Fibroblast of mammary gland (primary cell): Measurements from ENCODE around the gene LCE3C.

Source experiments
- DNase-seq: peaks from one replicate; pipeline ENCODE4 v3.0.0-alpha.2; 2010; ENCODE audit warnings: low read depth
- H3K4me3 ChIP-seq: 2 replicates; pipeline ENCODE4 v1.5.1; 2011; ENCODE audit warnings: low read depth, mild to moderate bottlenecking, low read length, moderate library complexity; ENCODE audit not compliant: control insufficient read depth
- TF ChIP-seq, protein P1 (sequence below): conservative IDR thresholded peaks from 2 replicates; pipeline ENCODE4 v1.5.1; 2011; ENCODE audit warnings: low read depth, low read length, inconsistent platforms; ENCODE audit not compliant: control insufficient read depth, insufficient read depth

LCE3C gene

DNA sequence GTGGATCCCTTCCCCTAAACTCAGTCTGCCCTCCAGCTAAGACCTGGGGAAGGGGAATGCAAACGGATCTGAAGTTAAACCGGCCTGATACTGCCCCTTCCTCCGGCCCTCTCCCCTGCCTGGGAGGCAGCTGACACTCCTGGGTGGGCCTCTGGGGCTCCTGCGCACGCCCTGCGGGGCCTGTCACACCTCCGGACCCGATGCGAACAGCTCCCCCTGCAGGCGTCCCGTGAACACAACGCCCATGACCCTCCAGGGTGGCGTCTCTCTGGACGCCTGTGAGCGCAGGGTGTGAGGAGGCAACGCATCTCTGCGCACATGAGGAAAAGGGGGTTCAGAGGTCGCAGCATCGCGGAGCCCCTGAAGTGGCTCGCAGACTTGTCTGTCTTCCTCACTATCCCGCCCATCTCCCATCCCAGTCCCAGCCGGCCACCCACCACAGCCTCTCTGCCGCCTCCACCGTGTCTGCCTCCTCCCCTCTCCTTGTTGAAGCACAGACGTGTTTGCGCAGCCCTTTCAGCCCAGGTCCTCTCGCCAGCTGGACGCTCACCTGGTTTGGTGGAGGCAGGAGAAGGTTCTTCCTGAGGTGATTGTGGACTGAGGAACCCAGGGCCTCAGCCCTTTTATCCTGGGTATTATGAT is 23.3 kb downstream of the LCE3C start:
- no peak for DNase-seq
- TF ChIP-seq, protein P1, sequence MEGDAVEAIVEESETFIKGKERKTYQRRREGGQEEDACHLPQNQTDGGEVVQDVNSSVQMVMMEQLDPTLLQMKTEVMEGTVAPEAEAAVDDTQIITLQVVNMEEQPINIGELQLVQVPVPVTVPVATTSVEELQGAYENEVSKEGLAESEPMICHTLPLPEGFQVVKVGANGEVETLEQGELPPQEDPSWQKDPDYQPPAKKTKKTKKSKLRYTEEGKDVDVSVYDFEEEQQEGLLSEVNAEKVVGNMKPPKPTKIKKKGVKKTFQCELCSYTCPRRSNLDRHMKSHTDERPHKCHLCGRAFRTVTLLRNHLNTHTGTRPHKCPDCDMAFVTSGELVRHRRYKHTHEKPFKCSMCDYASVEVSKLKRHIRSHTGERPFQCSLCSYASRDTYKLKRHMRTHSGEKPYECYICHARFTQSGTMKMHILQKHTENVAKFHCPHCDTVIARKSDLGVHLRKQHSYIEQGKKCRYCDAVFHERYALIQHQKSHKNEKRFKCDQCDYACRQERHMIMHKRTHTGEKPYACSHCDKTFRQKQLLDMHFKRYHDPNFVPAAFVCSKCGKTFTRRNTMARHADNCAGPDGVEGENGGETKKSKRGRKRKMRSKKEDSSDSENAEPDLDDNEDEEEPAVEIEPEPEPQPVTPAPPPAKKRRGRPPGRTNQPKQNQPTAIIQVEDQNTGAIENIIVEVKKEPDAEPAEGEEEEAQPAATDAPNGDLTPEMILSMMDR, result peak; percentile 11
- H3K4me3 ChIP-seq, result no peak overlapping the region

DNA sequence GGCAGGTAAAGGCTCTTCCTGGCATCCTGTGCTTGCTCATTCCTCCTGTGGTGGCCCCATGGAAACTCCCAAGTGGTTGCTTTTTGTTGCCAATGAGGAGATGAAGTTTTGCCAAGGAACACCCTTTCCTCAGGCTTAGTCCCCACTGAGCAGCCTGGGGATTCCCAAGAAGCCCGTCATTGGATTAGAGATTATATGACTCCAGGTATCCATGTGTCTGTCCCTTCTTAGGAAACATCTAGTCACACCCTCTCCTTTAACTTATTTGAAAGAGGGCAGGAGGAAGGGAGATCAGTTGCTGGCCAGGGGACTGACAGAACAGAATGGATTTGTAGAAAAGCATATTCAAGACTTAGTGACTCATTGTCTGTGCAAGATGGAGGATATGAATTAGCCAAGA is 26.7 kb downstream of the LCE3C start:
- no peak for DNase-seq
- H3K4me3 ChIP-seq, result no peak overlapping the region
- TF ChIP-seq, protein P1, result no peak

DNA sequence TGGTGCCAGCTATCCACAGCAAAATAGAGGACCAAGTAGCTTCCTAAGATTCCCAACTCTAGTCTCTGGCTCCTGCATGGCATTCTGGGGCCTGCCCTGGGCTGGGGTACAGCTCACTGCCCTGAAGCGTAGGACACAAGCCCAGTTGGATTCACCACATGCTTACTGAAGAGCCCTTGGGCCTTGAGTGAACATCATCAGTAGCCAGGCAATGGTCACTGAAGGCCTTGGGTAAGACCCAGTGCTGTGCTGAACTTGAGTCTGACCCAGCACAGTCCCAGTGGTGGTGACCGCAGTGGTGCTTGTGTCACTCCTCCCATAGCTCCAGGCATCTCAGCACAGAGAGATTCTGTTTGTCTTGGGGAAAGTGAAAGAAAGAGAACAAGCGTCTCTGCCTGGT is 30.6 kb downstream of the LCE3C start:
- TF ChIP-seq, protein P1, result no peak
- H3K4me3 ChIP-seq, result no peak overlapping the region
- DNase-seq, result no peak

DNA sequence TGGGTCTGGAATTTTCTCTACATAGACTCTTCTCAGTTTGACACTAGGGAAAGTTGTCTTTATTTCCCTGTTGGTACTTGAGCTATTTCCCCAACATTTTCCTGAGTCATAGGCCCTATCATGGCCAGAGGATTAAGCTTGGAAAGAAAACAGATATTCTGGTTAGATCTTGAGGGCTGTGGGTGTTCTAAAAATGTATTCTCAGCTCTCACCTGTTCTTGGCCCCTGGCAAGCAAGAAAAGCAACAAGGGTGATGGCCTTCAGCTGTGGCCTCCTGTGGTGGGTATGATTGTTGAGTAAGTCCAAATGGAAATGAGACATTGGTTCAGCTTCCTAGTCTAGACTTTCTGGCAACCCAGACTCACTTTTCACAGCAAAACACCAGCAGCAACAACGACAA is 40.3 kb downstream of the LCE3C start:
- TF ChIP-seq, protein P1, result no peak
- no peak overlapping the region for H3K4me3 ChIP-seq
- DNase-seq, result no peak

DNA sequence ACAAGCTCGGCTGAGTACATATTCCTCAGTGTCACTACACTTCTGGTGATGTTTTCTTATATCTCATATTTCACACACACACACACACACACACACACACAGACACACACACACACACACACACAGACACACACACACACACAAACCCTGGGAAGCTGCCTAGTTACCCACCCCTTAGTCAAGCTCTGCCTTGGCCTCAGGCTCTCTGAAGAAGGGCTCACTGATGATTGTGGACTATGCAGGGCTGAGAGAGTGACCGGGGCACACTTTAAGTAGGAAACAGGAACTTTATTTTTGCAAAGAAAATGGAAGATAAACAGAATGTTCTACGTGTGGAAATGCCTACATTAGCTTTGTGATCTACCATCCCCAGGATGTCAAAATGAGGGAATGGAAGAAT is 43.9 kb downstream of the LCE3C start:
- TF ChIP-seq, protein P1, result no peak
- no peak for DNase-seq
- no peak overlapping the region for H3K4me3 ChIP-seq

DNA sequence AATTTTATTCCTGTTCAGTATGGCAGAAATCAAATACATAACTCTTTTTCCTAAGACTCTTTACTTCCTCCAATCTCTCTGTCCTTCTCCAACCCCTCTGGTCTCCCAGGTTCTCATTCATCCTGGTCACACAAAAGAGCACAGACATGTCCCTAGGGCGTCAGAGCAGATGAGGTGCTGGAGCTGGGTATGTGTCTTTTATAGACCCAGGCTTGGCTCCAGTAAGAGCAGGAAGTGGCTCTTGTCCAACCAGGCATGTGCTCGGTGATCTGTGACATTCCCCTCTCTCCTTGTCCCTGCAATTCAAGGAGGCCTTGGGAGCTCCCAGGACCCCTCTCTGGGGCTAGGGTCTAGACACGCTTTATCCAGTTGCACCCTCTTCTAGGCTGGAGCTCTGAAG is 45.1 kb downstream of the LCE3C start:
- TF ChIP-seq, protein P1, result no peak
- H3K4me3 ChIP-seq, result no peak overlapping the region
- no peak for DNase-seq

DNA sequence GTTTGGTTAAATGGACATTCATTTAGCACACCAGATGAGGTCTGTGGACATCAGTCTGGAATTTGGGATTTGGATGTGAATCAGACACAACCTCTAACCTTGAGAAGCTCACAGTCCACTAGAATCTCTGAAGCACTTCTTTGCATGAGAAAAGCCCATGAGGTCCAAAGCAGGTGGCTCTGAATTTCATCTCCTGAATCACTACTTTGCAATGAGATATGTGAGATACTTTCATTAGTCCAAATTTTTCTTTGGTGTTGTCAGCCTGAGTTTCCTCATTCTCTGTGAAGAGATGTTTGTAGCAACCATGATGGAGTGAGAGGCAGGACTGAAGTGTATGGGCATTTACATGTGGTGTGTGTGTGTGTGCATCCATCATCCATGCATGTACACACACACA is 46.6 kb downstream of the LCE3C start:
- no peak overlapping the region for H3K4me3 ChIP-seq
- peak; percentile 3 for DNase-seq
- TF ChIP-seq, protein P1, result no peak
